ENCODE measurements around the gene DOCK3.
"Not testable (repeated sequence)": the region's sequence is repeated elsewhere in the genome, so short reads cannot be mapped to it uniquely, and the experiment has no call there.

DOCK3 gene

DNA sequence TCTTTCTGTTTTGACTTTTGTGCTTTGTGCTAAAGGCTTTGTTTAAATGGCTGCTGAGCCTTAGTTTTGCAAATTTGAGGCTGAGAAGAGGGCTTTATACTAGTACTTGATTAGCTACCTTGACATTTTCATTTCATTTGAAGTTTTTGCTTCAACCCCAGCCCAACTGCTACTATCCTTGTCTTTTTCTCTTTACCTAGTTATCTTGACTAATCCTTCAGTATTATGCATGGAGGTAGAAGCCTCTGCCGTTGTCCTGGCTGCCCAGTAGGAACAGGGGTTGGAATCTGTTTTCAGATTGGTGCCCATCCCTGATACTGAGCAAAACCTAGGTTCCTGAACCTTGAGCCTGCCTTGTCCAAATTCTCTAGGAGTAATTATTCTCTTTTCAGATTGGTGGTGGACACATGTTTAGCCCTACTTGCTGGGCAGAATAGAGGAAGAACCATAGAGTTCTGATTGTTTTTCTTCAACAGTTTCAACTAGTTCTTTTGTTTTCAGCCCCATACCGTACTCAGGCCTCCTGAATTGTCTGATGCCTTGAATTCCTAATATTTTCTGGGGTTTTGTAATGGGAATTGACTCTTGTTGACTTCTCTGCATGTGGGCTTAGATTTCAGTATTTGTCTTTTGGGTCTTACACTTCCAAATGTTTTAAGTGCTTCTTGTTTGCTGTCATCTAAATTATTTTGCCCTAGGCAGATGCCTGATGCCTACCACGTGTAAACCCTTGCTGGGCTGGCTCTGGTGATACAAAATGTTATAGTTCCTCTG is 143.2 kb downstream of the DOCK3 start:
- TF ChIP-seq, protein P1, sequence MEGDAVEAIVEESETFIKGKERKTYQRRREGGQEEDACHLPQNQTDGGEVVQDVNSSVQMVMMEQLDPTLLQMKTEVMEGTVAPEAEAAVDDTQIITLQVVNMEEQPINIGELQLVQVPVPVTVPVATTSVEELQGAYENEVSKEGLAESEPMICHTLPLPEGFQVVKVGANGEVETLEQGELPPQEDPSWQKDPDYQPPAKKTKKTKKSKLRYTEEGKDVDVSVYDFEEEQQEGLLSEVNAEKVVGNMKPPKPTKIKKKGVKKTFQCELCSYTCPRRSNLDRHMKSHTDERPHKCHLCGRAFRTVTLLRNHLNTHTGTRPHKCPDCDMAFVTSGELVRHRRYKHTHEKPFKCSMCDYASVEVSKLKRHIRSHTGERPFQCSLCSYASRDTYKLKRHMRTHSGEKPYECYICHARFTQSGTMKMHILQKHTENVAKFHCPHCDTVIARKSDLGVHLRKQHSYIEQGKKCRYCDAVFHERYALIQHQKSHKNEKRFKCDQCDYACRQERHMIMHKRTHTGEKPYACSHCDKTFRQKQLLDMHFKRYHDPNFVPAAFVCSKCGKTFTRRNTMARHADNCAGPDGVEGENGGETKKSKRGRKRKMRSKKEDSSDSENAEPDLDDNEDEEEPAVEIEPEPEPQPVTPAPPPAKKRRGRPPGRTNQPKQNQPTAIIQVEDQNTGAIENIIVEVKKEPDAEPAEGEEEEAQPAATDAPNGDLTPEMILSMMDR (conservative IDR thresholded peaks at IDR 0.05; ENCODE audit: low read depth, low read length) = no peak
- H3K4me3 ChIP-seq (ENCODE audit: low read depth, low read length) = no peak overlapping the region
- no peak for DNase-seq (ENCODE audit: low read depth)

DNA sequence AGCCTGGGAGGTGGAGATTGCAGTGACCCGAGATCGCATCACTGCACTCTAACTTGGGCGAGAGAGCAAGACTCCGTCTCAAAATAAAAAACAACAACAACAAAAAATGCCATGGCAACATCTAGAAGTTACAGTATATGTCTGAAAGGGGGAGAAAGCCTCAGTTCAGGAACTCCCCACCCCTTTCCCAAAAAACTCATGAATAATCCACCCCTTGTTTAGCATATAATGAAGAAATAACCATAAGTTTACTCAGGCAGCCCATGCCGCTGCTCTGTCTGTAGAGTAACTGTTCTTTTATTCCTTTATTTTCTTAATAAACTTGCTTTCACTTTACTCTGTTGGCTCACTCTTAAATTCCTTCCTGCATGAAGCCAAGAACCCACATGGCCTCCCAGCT is 145.2 kb downstream of the DOCK3 start:
- no peak for DNase-seq (ENCODE audit: low read depth)
- TF ChIP-seq, protein P1 (conservative IDR thresholded peaks at IDR 0.05; ENCODE audit: low read depth, low read length) = no peak
- no peak overlapping the region for H3K4me3 ChIP-seq (ENCODE audit: low read depth, low read length)

DNA sequence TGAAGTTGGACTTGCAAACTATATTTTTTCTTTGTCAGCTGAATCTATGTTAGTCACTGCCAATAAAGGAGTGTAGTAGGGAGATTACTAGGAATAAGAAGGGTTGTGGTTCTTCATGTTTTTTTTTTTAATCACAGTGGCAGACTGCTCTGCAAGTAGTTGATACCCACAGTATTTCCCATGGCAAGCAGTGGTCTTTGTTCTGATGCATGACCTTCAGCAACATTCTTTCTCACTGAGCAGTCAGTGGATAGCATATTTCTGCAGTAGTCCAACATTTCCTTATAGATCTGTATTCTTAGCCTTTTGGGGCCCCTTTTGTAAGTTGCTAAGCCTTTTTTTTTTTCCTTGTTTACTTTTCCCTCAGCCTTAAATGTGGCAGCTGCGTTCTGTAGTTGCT is 151.1 kb downstream of the DOCK3 start:
- DNase-seq (ENCODE audit: low read depth) = no peak

DNA sequence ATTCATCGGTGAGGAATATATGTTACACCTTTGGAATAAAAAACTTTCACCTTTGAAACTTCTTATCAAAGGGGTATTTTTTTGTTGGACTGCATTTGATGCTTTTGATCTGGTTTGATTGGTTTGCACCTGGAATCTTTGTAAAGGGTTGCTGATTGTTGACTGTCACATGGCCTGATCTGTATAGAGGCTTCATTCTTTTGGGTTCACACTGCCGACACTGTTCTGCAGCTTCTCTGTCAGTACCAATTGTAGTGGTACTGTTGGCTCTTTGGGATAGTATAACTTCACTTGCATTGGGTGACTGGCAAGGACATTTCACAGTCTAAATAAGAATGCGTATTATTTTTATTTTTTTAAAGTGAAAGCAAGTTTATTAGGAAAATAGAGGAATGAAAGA is 155.7 kb downstream of the DOCK3 start:
- no peak overlapping the region for H3K4me3 ChIP-seq (ENCODE audit: low read depth, low read length)
- TF ChIP-seq, protein P1 (conservative IDR thresholded peaks at IDR 0.05; ENCODE audit: low read depth, low read length) = no peak
- no peak for DNase-seq (ENCODE audit: low read depth)

More for the DNA sequence above, 151.1 kb downstream of the DOCK3 start:
- no peak overlapping the region for H3K4me3 ChIP-seq (ENCODE audit: low read depth, low read length)
- TF ChIP-seq, protein P1 (conservative IDR thresholded peaks at IDR 0.05; ENCODE audit: low read depth, low read length) = no peak

DNA sequence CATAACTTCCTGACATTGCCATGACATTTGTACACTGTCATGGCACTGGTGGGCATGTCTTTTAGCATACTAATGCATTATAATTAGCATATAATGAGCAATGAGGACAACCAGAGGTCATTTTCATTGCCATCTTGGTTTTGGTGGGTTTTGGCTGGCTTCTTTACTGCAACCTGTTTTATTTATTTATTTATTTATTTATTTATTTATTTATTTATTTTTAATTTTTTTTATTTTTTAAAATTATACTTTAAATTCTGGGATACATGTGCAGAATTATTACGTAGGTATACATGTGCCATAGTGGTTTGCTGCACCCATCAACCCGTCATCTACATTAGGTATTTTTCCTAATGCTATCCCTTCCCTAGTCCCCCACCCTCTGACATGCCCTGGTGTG is 156.3 kb downstream of the DOCK3 start:
- not testable (repeated sequence) for DNase-seq (ENCODE audit: low read depth); H3K4me3 ChIP-seq (ENCODE audit: low read depth, low read length)

DNA sequence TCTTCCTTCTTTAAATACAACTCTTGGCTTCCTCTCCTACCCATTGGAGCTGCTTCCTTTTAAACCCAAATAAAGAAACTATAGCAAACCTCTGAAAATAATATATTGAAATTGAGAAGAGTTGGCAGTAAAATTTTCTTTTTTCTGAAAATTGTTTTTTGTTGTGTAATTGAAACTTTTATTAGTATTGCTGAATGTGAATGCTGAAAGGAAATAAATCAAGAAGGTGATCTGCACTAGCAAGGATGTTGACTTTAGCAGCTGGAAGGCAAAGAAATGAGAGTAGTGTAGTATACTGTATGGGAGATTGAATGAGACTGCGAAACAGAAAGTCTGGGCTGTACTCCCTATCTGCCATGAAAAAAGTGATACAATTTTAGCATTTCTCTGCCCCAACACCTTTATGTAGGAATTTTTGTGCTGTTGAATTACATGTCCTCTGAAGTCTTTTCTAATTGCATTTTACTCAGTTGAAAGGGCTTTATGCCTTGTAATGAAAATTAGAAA is 166.3 kb downstream of the DOCK3 start:
- no peak overlapping the region for H3K4me3 ChIP-seq (ENCODE audit: low read depth, low read length)
- no peak for DNase-seq (ENCODE audit: low read depth)
- TF ChIP-seq, protein P1 (conservative IDR thresholded peaks at IDR 0.05; ENCODE audit: low read depth, low read length) = no peak

DNA sequence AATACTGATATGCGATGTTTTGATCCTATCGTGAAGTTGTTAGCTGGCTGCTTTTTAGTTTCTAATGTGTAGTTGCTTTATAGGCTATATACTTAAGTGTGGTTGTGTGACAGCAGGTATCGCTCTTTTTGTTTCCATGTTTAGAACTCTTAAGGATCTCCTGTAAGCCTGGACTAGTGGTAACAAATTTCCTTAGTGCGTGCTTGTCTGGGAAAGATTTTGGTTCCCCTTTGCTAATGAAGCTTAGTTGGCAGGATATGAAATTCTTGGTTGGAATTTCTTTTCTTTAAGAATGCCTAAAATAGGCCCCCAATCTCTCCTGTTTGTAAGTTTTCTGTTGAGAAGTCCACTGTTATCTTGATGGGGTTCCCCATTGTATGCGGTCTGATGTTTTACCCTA is 173.6 kb downstream of the DOCK3 start:
- TF ChIP-seq, protein P1 (conservative IDR thresholded peaks at IDR 0.05; ENCODE audit: low read depth, low read length) = no peak
- no peak for DNase-seq (ENCODE audit: low read depth)
- H3K4me3 ChIP-seq (ENCODE audit: low read depth, low read length) = no peak overlapping the region

Data from choroid plexus epithelial cell (primary cell).